GM12878 (cell line): ENCODE data around the gene EEPD1.

Experiments
- CHD1 ChIP-seq: IDR thresholded peaks from 2 replicates; pipeline ENCODE4 v1.6.1; 2012; ENCODE audit warnings: low read depth, low read length, improper control_type of control experiment
- EED ChIP-seq: sonication (generic); IDR thresholded peaks from 2 replicates; pipeline ENCODE4 v1.6.1; 2016; ENCODE audit warnings: antibody characterized with exemption, low read depth
- FOXM1 ChIP-seq: IDR thresholded peaks from 2 replicates; pipeline ENCODE4 v1.6.1; 2012; ENCODE audit warnings: low read depth, mild to moderate bottlenecking, inconsistent platforms, low read length, moderate library complexity
- IRF4 ChIP-seq: IDR thresholded peaks from 2 replicates; pipeline ENCODE4 v1.6.1; 2011; ENCODE audit warnings: low read depth, low read length
- PAX8 ChIP-seq: fragments of 450-650 bp; IDR thresholded peaks from 2 replicates; pipeline ENCODE4 v1.6.1; 2017; ENCODE audit warnings: mild to moderate bottlenecking, moderate library complexity
- POLR2A ChIP-seq: IDR thresholded peaks from 2 replicates; pipeline ENCODE4 v1.6.1; 2011; ENCODE audit warnings: low read depth, mild to moderate bottlenecking, low read length
- SIX5 ChIP-seq: IDR thresholded peaks from 2 replicates; pipeline ENCODE4 v1.6.1; 2011; ENCODE audit warnings: mild to moderate bottlenecking, low read depth, low read length, moderate library complexity; ENCODE audit not compliant: severe bottlenecking
- SREBF2 ChIP-seq: IDR thresholded peaks from 2 replicates; pipeline ENCODE4 v1.6.1; 2012; ENCODE audit warnings: mild to moderate bottlenecking, low read length
- SRF ChIP-seq, 2 experiments: IDR thresholded peaks; 2 replicates each; pipeline ENCODE4 v1.6.1; 2011; ENCODE audit warnings: low read depth in 2 of 2, low read length in 2 of 2, mild to moderate bottlenecking in 1 of 2, moderate library complexity in 1 of 2
- YBX1 ChIP-seq: fragments of 450-650 bp; IDR thresholded peaks from 2 replicates; pipeline ENCODE4 v1.6.1; 2016; ENCODE audit warnings: antibody characterized with exemption
- TF ChIP-seq, protein P1 (sequence below), 3 experiments: IDR thresholded peaks in 2 of 3; conservative IDR thresholded peaks in 1 of 3; 2 replicates each; pipeline ENCODE4 v1.5.1; 2011; ENCODE audit warnings: low read depth in 3 of 3, low read length in 3 of 3, mild to moderate bottlenecking in 3 of 3, control low read depth in 2 of 3, moderate library complexity in 2 of 3, inconsistent platforms in 1 of 3, mixed read lengths in 1 of 3; ENCODE audit not compliant: control insufficient read depth in 2 of 3, insufficient read depth in 1 of 3; ENCODE audit errors: extremely low read depth in 1 of 3
- TF ChIP-seq, protein P2 (sequence below): IDR thresholded peaks from 2 replicates; pipeline ENCODE4 v1.6.1; 2012; ENCODE audit warnings: low read depth, low read length, improper control_type of control experiment
- TF ChIP-seq, protein P3 (sequence below): fragments of 450-650 bp; IDR thresholded peaks from 2 replicates; pipeline ENCODE4 v1.6.1; 2017; ENCODE audit warnings: mild to moderate bottlenecking, moderate library complexity

DNA sequence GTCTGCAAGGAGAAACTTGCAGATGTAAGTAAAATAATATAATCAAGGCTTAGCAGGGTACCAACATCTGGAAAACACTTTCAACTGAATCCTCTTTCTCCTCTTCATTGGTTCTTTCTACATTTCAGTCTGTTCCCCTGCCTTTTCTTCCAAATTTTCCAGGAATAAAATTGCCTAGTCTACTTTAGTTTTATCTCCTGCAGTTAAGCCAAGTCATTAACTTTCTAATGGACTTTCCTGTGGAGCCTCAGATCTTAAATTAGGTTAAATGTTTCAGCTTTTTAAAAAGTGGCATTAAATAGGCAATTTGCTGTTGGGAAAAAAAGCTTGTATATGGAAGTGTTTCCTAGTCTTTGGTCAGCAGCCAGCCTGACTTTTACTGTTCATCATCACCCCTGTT lies 70.8 kb downstream of the EEPD1 start:
- TF ChIP-seq, protein P1, sequence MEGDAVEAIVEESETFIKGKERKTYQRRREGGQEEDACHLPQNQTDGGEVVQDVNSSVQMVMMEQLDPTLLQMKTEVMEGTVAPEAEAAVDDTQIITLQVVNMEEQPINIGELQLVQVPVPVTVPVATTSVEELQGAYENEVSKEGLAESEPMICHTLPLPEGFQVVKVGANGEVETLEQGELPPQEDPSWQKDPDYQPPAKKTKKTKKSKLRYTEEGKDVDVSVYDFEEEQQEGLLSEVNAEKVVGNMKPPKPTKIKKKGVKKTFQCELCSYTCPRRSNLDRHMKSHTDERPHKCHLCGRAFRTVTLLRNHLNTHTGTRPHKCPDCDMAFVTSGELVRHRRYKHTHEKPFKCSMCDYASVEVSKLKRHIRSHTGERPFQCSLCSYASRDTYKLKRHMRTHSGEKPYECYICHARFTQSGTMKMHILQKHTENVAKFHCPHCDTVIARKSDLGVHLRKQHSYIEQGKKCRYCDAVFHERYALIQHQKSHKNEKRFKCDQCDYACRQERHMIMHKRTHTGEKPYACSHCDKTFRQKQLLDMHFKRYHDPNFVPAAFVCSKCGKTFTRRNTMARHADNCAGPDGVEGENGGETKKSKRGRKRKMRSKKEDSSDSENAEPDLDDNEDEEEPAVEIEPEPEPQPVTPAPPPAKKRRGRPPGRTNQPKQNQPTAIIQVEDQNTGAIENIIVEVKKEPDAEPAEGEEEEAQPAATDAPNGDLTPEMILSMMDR (IDR thresholded peaks at IDR 0.05 in 2 of 3, conservative IDR thresholded peaks at IDR 0.05 in 1 of 3; ENCODE audit: control insufficient read depth in 2 of 3, extremely low read depth in 1 of 3, insufficient read depth in 1 of 3, low read depth in 3 of 3, low read length in 3 of 3) = no peak
- no peak for TF ChIP-seq POLR2A
- TF ChIP-seq, protein P2, sequence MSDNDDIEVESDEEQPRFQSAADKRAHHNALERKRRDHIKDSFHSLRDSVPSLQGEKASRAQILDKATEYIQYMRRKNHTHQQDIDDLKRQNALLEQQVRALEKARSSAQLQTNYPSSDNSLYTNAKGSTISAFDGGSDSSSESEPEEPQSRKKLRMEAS = no peak
- TF ChIP-seq CHD1 = no peak
- TF ChIP-seq YBX1 = no peak
- TF ChIP-seq SIX5 = no peak
- no peak for TF ChIP-seq SRF (IDR thresholded peaks at IDR 0.05; ENCODE audit: low read depth in 2 of 2, low read length in 2 of 2)
- no peak for TF ChIP-seq IRF4
- no peak for TF ChIP-seq EED
- no peak for TF ChIP-seq FOXM1
- TF ChIP-seq PAX8 = no peak
- TF ChIP-seq, protein P3, sequence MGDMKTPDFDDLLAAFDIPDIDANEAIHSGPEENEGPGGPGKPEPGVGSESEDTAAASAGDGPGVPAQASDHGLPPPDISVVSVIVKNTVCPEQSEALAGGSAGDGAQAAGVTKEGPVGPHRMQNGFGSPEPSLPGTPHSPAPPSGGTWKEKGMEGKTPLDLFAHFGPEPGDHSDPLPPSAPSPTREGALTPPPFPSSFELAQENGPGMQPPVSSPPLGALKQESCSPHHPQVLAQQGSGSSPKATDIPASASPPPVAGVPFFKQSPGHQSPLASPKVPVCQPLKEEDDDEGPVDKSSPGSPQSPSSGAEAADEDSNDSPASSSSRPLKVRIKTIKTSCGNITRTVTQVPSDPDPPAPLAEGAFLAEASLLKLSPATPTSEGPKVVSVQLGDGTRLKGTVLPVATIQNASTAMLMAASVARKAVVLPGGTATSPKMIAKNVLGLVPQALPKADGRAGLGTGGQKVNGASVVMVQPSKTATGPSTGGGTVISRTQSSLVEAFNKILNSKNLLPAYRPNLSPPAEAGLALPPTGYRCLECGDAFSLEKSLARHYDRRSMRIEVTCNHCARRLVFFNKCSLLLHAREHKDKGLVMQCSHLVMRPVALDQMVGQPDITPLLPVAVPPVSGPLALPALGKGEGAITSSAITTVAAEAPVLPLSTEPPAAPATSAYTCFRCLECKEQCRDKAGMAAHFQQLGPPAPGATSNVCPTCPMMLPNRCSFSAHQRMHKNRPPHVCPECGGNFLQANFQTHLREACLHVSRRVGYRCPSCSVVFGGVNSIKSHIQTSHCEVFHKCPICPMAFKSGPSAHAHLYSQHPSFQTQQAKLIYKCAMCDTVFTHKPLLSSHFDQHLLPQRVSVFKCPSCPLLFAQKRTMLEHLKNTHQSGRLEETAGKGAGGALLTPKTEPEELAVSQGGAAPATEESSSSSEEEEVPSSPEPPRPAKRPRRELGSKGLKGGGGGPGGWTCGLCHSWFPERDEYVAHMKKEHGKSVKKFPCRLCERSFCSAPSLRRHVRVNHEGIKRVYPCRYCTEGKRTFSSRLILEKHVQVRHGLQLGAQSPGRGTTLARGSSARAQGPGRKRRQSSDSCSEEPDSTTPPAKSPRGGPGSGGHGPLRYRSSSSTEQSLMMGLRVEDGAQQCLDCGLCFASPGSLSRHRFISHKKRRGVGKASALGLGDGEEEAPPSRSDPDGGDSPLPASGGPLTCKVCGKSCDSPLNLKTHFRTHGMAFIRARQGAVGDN = no peak
- no peak for TF ChIP-seq SREBF2
